PFSK-1 (cell line): ENCODE measurements around the gene CYP2W1.

Source experiments
- FOXP2 ChIP-seq: optimal IDR thresholded peaks from 2 replicates; pipeline ENCODE3; 2011; ENCODE audit warnings: borderline replicate concordance, control low read depth, inconsistent platforms; ENCODE audit not compliant: insufficient read depth; ENCODE audit errors: extremely low read length, extremely low read depth
- POLR2AphosphoS5 ChIP-seq: IDR thresholded peaks from 2 replicates; pipeline ENCODE4 v1.6.1; 2012; ENCODE audit warnings: low read depth, mild to moderate bottlenecking, control low read depth, low read length, moderate library complexity
- REST ChIP-seq, 2 experiments: IDR thresholded peaks; 2 replicates each; pipeline versions ENCODE4 v1.6.1 to v1.8.0; 2011 to 2012; ENCODE audit warnings: low read depth in 2 of 2, low read length in 2 of 2, control low read depth in 1 of 2, inconsistent platforms in 1 of 2, mild to moderate bottlenecking in 1 of 2, moderate library complexity in 1 of 2; ENCODE audit not compliant: insufficient read depth in 1 of 2
- SIN3A ChIP-seq: IDR thresholded peaks from 2 replicates; pipeline ENCODE4 v1.6.1; 2012; ENCODE audit warnings: mild to moderate bottlenecking, low read length, moderate library complexity, borderline replicate concordance; ENCODE audit not compliant: insufficient read depth
- TAF1 ChIP-seq: IDR thresholded peaks from 2 replicates; pipeline ENCODE4 v1.6.1; 2012; ENCODE audit warnings: low read length, control low read depth, borderline replicate concordance; ENCODE audit not compliant: insufficient read depth

CYP2W1 gene

GRCh38 chr7:1011297-1012003, 28.5 kb downstream of the CYP2W1 start:
- no peak for TF ChIP-seq POLR2AphosphoS5
- TF ChIP-seq SIN3A: no peak
- no peak for TF ChIP-seq TAF1
- TF ChIP-seq FOXP2: no peak

GRCh38 chr7:1012004-1012715, 29.2 kb downstream of the CYP2W1 start:
- TF ChIP-seq FOXP2: no peak
- TF ChIP-seq TAF1: no peak
- no peak for TF ChIP-seq SIN3A
- no peak for TF ChIP-seq REST (IDR thresholded peaks at IDR 0.05; ENCODE audit: insufficient read depth in 1 of 2, low read depth in 2 of 2, low read length in 2 of 2)
- no peak for TF ChIP-seq POLR2AphosphoS5

GRCh38 chr7:1012716-1013095, 29.7 kb downstream of the CYP2W1 start:
- TF ChIP-seq REST (IDR thresholded peaks at IDR 0.05; ENCODE audit: insufficient read depth in 1 of 2, low read depth in 2 of 2, low read length in 2 of 2): no peak
- no peak for TF ChIP-seq POLR2AphosphoS5
- TF ChIP-seq SIN3A: no peak
- TF ChIP-seq TAF1: no peak
- no peak for TF ChIP-seq FOXP2

GRCh38 chr7:1013581-1013980, 30.6 kb downstream of the CYP2W1 start:
- no peak for TF ChIP-seq REST (IDR thresholded peaks at IDR 0.05; ENCODE audit: insufficient read depth in 1 of 2, low read depth in 2 of 2, low read length in 2 of 2)
- TF ChIP-seq SIN3A: no peak
- no peak for TF ChIP-seq FOXP2
- TF ChIP-seq TAF1: no peak
- TF ChIP-seq POLR2AphosphoS5: no peak

- TF ChIP-seq REST (IDR thresholded peaks at IDR 0.05; ENCODE audit: insufficient read depth in 1 of 2, low read depth in 2 of 2, low read length in 2 of 2): no peak
- no peak for TF ChIP-seq SIN3A
- TF ChIP-seq FOXP2: no peak
- no peak for TF ChIP-seq TAF1
Measured at GRCh38 chr7:1014681-1015080, 31.7 kb downstream of the CYP2W1 start.
